Right atrium auricular region (tissue), 2 donors: ENCODE data around the gene TAGLN3. TPM values are rescaled to one million over a fixed set of nuclear protein-coding genes. Genes with fewer than 3 reads are reported as not detected.

ENCODE experiments used
- DNase-seq: peaks from one replicate; pipeline ENCODE4 v3.0.0-alpha.2; 2019; ENCODE audit warnings: low spot score
- H3K27ac ChIP-seq, 2 donors: fragments of 200-600 bp; sonication (generic); 1 replicate in 1 of 2; 2 replicates in 1 of 2; pipeline ENCODE4 v1.5.1; 2016 to 2019
- H3K27me3 ChIP-seq, 2 donors: fragments of 200-600 bp; sonication (generic); one replicate each; pipeline versions ENCODE4 v1.5.1 to v1.6.0; 2017 to 2019
- H3K36me3 ChIP-seq: fragments of 200-600 bp; sonication (generic); one replicate; pipeline ENCODE4 v1.5.1; 2016
- H3K4me1 ChIP-seq, 2 donors: fragments of 200-600 bp; sonication (generic); one replicate each; pipeline versions ENCODE4 v1.5.1 to v1.6.0; 2017 to 2019
- H3K4me3 ChIP-seq, 2 donors: fragments of 200-600 bp; sonication (generic); 1 replicate in 1 of 2; 2 replicates in 1 of 2; pipeline ENCODE4 v1.5.1; 2017 to 2019; ENCODE audit warnings: mild to moderate bottlenecking in 1 of 2, moderate library complexity in 1 of 2
- H3K9me3 ChIP-seq, 2 donors: fragments of 200-600 bp; sonication (generic); one replicate each; pipeline ENCODE4 v1.5.1; 2019
- CTCF ChIP-seq, 2 donors: fragments of 200-600 bp; sonication (generic); IDR thresholded peaks; one replicate each; pipeline ENCODE4 v1.5.1; 2019; ENCODE audit warnings: antibody characterized with exemption in 2 of 2
- total RNA-seq, 2 donors: library from RNA; depleted of rRNA; stranded (reverse); fragments of >200 nt; gene quantifications; one replicate each; pipeline ENCODE4 v1.1.0, GENCODE V29; 2016

The TAGLN3 gene
- total RNA-seq, 2 donors from 2014 or later, result not detected

- Histone ChIP-seq H3K9me3 (no peaks in the 10 kb centered on the region), H3K36me3 (no peaks in the 10 kb centered on the region), H3K4me3 (no peak overlapping the region), H3K27ac (no peak overlapping the region), H3K27me3 (no peaks in the 10 kb centered on the region), H3K4me1 (peaks cover 0 to under 1% of the 10 kb centered on the region in 2 donors)
- no peak for DNase-seq
- TF ChIP-seq CTCF (IDR thresholded peaks at IDR 0.05), result no peak
Observed at GRCh38 chr3:112004669-112005068, 5.9 kb downstream of the TAGLN3 start.

GRCh38 chr3:112005091-112005672 is 6.5 kb downstream of the TAGLN3 start:
- no peaks in the 10 kb centered on the region for H3K36me3 ChIP-seq
- no peak overlapping the region for H3K4me3 ChIP-seq
- no peaks in the 10 kb centered on the region for H3K27me3 ChIP-seq
- TF ChIP-seq CTCF (IDR thresholded peaks at IDR 0.05), result no peak
- H3K9me3 ChIP-seq, result no peaks in the 10 kb centered on the region
- no peak overlapping the region for H3K27ac ChIP-seq
- no peak for DNase-seq
- H3K4me1 ChIP-seq, result no peaks in the 10 kb centered on the region

- Histone ChIP-seq H3K36me3 (no peaks in the 10 kb centered on the region), H3K4me3 (no peak overlapping the region), H3K27me3 (no peaks in the 10 kb centered on the region), H3K27ac (no peak overlapping the region), H3K9me3 (no peaks in the 10 kb centered on the region), H3K4me1 (peaks cover 0 to 22% of the 10 kb centered on the region in 2 donors)
- TF ChIP-seq CTCF (IDR thresholded peaks at IDR 0.05), result no peak
- DNase-seq, result no peak
Observed at GRCh38 chr3:112007633-112008032, 8.9 kb downstream of the TAGLN3 start.

- Histone ChIP-seq H3K4me3 (no peak overlapping the region), H3K27ac (no peak overlapping the region), H3K4me1 (peaks cover 0 to 31% of the 10 kb centered on the region in 2 donors), H3K36me3 (no peaks in the 10 kb centered on the region), H3K27me3 (no peaks in the 10 kb centered on the region), H3K9me3 (no peaks in the 10 kb centered on the region)
- DNase-seq, result no peak
- no peak for TF ChIP-seq CTCF (IDR thresholded peaks at IDR 0.05)
Observed at GRCh38 chr3:112009670-112010069, 10.9 kb downstream of the TAGLN3 start.

- no peak for DNase-seq
- TF ChIP-seq CTCF (IDR thresholded peaks at IDR 0.05), result no peak
- Histone ChIP-seq H3K27me3 (no peaks in the 10 kb centered on the region), H3K4me1 (peaks cover 0 to 31% of the 10 kb centered on the region in 2 donors), H3K9me3 (no peaks in the 10 kb centered on the region), H3K36me3 (no peaks in the 10 kb centered on the region), H3K4me3 (no peak overlapping the region), H3K27ac (no peak overlapping the region)
Observed at GRCh38 chr3:112010636-112011035, 11.9 kb downstream of the TAGLN3 start.

GRCh38 chr3:112011376-112011940 is 12.7 kb downstream of the TAGLN3 start:
- no peak for DNase-seq
- H3K4me3 ChIP-seq, result no peak overlapping the region
- H3K27me3 ChIP-seq, result no peaks in the 10 kb centered on the region
- no peaks in the 10 kb centered on the region for H3K9me3 ChIP-seq
- no peaks in the 10 kb centered on the region for H3K36me3 ChIP-seq
- H3K4me1 ChIP-seq, result peaks cover 0 to 31% of the 10 kb centered on the region in 2 donors
- H3K27ac ChIP-seq, result no peak overlapping the region
- TF ChIP-seq CTCF (IDR thresholded peaks at IDR 0.05), result no peak
